Hepatocyte (in vitro differentiated cells): ENCODE measurements around the gene HHIPL2. TPM values are rescaled to one million over a fixed set of nuclear protein-coding genes. Genes with fewer than 3 reads are reported as not detected.
"Not testable (repeated sequence)": the region's sequence is repeated elsewhere in the genome, so short reads cannot be mapped to it uniquely, and the experiment has no call there.

Experiments used
- DNase-seq: peaks from one replicate; pipeline ENCODE4 v3.0.0-alpha.2; 2016; ENCODE audit warnings: low spot score
- H2AFZ ChIP-seq: fragments of 200-600 bp; sonication (generic); 2 replicates; pipeline ENCODE4 v1.6.0; 2016; ENCODE audit warnings: antibody characterized with exemption, mild to moderate bottlenecking
- H3K27ac ChIP-seq: fragments of 200-600 bp; sonication (generic); 2 replicates; pipeline ENCODE4 v1.5.1; 2016; ENCODE audit warnings: mild to moderate bottlenecking
- H3K27me3 ChIP-seq: fragments of 200-600 bp; sonication (generic); 2 replicates; pipeline ENCODE4 v1.6.1; 2016
- H3K36me3 ChIP-seq: fragments of 200-600 bp; sonication (generic); replicated peaks from 2 replicates; pipeline ENCODE4 v1.5.1; 2016; ENCODE audit warnings: low read depth; ENCODE audit not compliant: insufficient read depth
- H3K4me1 ChIP-seq: fragments of 200-600 bp; sonication (generic); 2 replicates; pipeline ENCODE4 v1.5.1; 2016; ENCODE audit warnings: mild to moderate bottlenecking, moderate library complexity; ENCODE audit not compliant: insufficient read depth
- H3K4me2 ChIP-seq: fragments of 200-600 bp; sonication (generic); 2 replicates; pipeline ENCODE4 v1.6.0; 2016
- H3K4me3 ChIP-seq: fragments of 200-600 bp; sonication (generic); 2 replicates; pipeline ENCODE4 v1.5.1; 2016; ENCODE audit warnings: mild to moderate bottlenecking
- H3K79me2 ChIP-seq: fragments of 200-600 bp; sonication (generic); 2 replicates; pipeline ENCODE4 v1.6.0; 2017; ENCODE audit warnings: mild to moderate bottlenecking
- H3K9me2 ChIP-seq: fragments of 200-600 bp; sonication (generic); replicated peaks from 2 replicates; pipeline ENCODE4 v1.6.0; 2017; ENCODE audit warnings: mild to moderate bottlenecking; ENCODE audit not compliant: insufficient read depth
- H3K9me3 ChIP-seq: fragments of 200-600 bp; sonication (generic); 2 replicates; pipeline ENCODE4 v1.5.1; 2016; ENCODE audit warnings: low read depth, mild to moderate bottlenecking
- H4K20me1 ChIP-seq: fragments of 200-600 bp; sonication (generic); 2 replicates; pipeline ENCODE4 v1.6.0; 2016; ENCODE audit warnings: mild to moderate bottlenecking; ENCODE audit not compliant: insufficient read depth, poor library complexity, severe bottlenecking
- WGBS: methylation state at CpG from one replicate; pipeline ENCODE4 v1.1.6; 2016; ENCODE audit warnings: low lambda C conversion rate; ENCODE audit errors: missing lambda C conversion rate; 5-methylcytosine and 5-hydroxymethylcytosine counted together
- polyA plus RNA-seq: library from polyadenylated mRNA; unstranded; fragments of >200 nt; fragmentation: Nextera tagmentation; extraction: Ambion mirVana; gene quantifications from 2 replicates; pipeline ENCODE4 v1.2.1, GENCODE V29; 2016
- small RNA-seq: library from RNA; depleted of rRNA; stranded (forward); fragments of <200 nt; gene quantifications from one replicate; pipeline ENCODE3, GENCODE V24; 2014
- total RNA-seq: library from RNA; depleted of rRNA; stranded (reverse); fragments of >200 nt; gene quantifications from 2 replicates; pipeline ENCODE4 v1.2.3, GENCODE V29; 2014

Gene HHIPL2
- total and polyA plus RNA-seq, 2 experiments from 2014 or later: 0.23 to 0.37 TPM

GRCh38 chr1:222473717-222474116 is 74.2 kb downstream of the HHIPL2 start:
- not testable (repeated sequence) for H3K9me2 ChIP-seq, H3K9me3 ChIP-seq, H3K36me3 ChIP-seq, DNase-seq, H3K79me2 ChIP-seq, H3K4me2 ChIP-seq, H2AFZ ChIP-seq, H3K27ac ChIP-seq, H4K20me1 ChIP-seq, H3K27me3 ChIP-seq, H3K4me1 ChIP-seq, H3K4me3 ChIP-seq
- 94% methylated on average over 13 of the region's 17 CpGs for WGBS

GRCh38 chr1:222472776-222473540 is 74.9 kb downstream of the HHIPL2 start:
- WGBS: 97% methylated on average over 32 of the region's 33 CpGs

More at GRCh38 chr1:222472776-222473540, 74.9 kb downstream of the HHIPL2 start:
- not testable (repeated sequence) for H3K4me1 ChIP-seq, H3K9me2 ChIP-seq, DNase-seq, H3K27ac ChIP-seq, H4K20me1 ChIP-seq, H3K9me3 ChIP-seq, H3K27me3 ChIP-seq, H3K4me2 ChIP-seq, H2AFZ ChIP-seq, H3K4me3 ChIP-seq, H3K36me3 ChIP-seq, H3K79me2 ChIP-seq

Small RNA genes lying within 50 kb of the gene (small RNA-seq; reads per million reads assigned to genes)
- gene RNU6-791P: not detected

Other genes with a start within 250 kb of the HHIPL2 start
- 6.5 and 6.9 TPM in 2 replicates for gene TAF1A, start 41.8 kb upstream of the HHIPL2 start, total RNA-seq
- gene TAF1A, start 41.8 kb upstream of the HHIPL2 start, polyA plus RNA-seq: 3.0 and 5.2 TPM in 2 replicates
- 34.8 and 36.1 TPM in 2 replicates for gene MIA3, start 70.0 kb upstream of the HHIPL2 start, total RNA-seq
- 31.9 and 36.2 TPM in 2 replicates for gene MIA3, start 70.0 kb upstream of the HHIPL2 start, polyA plus RNA-seq
- gene AIDA, start 164.4 kb upstream of the HHIPL2 start, total RNA-seq: 32.7 and 34.4 TPM in 2 replicates
- 19.1 and 25.7 TPM in 2 replicates for gene AIDA, start 164.4 kb upstream of the HHIPL2 start, polyA plus RNA-seq
- 53.8 and 66.7 TPM in 2 replicates for gene BROX, start 164.5 kb upstream of the HHIPL2 start, total RNA-seq
- gene BROX, start 164.5 kb upstream of the HHIPL2 start, polyA plus RNA-seq: 19.4 and 19.6 TPM in 2 replicates
- gene FAM177B, start 189.1 kb upstream of the HHIPL2 start, total RNA-seq: 0.40 and 1.7 TPM in 2 replicates
- 0.19 and 1.2 TPM in 2 replicates for gene FAM177B, start 189.1 kb upstream of the HHIPL2 start, polyA plus RNA-seq